Testis (tissue), 2 donors: ENCODE measurements around the gene CFLAR.

Source experiments
- CTCF ChIP-seq, 3 experiments: fragments of 450-650 bp in 2 of 3; fragments of 200-600 bp in 1 of 3; sonication (generic) in 1 of 3; IDR thresholded peaks; one replicate each; pipeline ENCODE4 v1.5.1; 2016 to 2019; ENCODE audit warnings: antibody characterized with exemption in 3 of 3, mild to moderate bottlenecking in 2 of 3, moderate library complexity in 1 of 3
- POLR2A ChIP-seq: fragments of 450-650 bp; IDR thresholded peaks from one replicate; pipeline ENCODE4 v1.6.1; 2017; ENCODE audit warnings: antibody characterized with exemption, mild to moderate bottlenecking, moderate library complexity

GRCh38 chr2:201176081-201176481 lies 60.1 kb downstream of the CFLAR start:
- TF ChIP-seq CTCF (IDR thresholded peaks at IDR 0.05) (no peak), POLR2A (no peak)
